MCF 10A (cell line): ENCODE measurements around the gene MBL2. TPM values are rescaled to one million over a fixed set of nuclear protein-coding genes. Genes with fewer than 3 reads are reported as not detected.
A peak's percentile ranks its signal among the peaks of the same experiment; 100 is the strongest.

ENCODE experiments used
- BruUV-seq: library from RNA; stranded (reverse); fragments of 400-500 nt; replicated peaks from 2 replicates; lab custom pipeline; 2021; lab: Mats Ljungman, UMichigan
- CTCF ChIA-PET: fragments of 300-600 bp; sonication (Branson Sonifier 250); formaldehyde crosslinking; extraction: SDS; loops from one replicate; lab custom pipeline; 2021; ENCODE audit warnings: antibody characterized with exemption, inconsistent platforms; lab: Yijun Ruan, JAX
- POLR2A ChIA-PET: fragments of 300-600, 350-650 bp; sonication (Branson Sonifier 250); formaldehyde crosslinking; extraction: SDS; loops from one replicate; lab custom pipeline; 2020; ENCODE audit warnings: antibody characterized with exemption, inconsistent platforms; lab: Yijun Ruan, JAX
- DNase-seq: peaks from one replicate; pipeline ENCODE4 v3.0.0-alpha.2; 2018; ENCODE audit not compliant: unreplicated experiment
- H3K27ac Mint-ChIP-seq: one replicate; pipeline ENCODE4 v1.8.0; 2022; ENCODE audit warnings: mild to moderate bottlenecking, low read depth, mixed read lengths; ENCODE audit not compliant: unreplicated experiment
- H3K27me3 Mint-ChIP-seq: one replicate; pipeline ENCODE4 v1.8.0; 2022; ENCODE audit warnings: mixed read lengths; ENCODE audit not compliant: insufficient read depth, unreplicated experiment
- H3K36me3 Mint-ChIP-seq: one replicate; pipeline ENCODE4 v1.8.0; 2022; ENCODE audit warnings: mild to moderate bottlenecking, moderate library complexity, mixed read lengths; ENCODE audit not compliant: insufficient read depth, unreplicated experiment
- H3K4me1 Mint-ChIP-seq: one replicate; pipeline ENCODE4 v1.8.0; 2022; ENCODE audit warnings: mixed read lengths; ENCODE audit not compliant: insufficient read depth, unreplicated experiment
- H3K4me3 Mint-ChIP-seq: one replicate; pipeline ENCODE4 v1.8.0; 2022; ENCODE audit warnings: mild to moderate bottlenecking, moderate library complexity, mixed read lengths; ENCODE audit not compliant: unreplicated experiment
- H3K9me3 Mint-ChIP-seq: one replicate; pipeline ENCODE4 v1.8.0; 2022; ENCODE audit warnings: mixed read lengths; ENCODE audit not compliant: unreplicated experiment
- CTCF ChIP-seq: fragments of 200-600 bp; IDR thresholded peaks from one replicate; pipeline ENCODE4 v1.8.0; 2022; ENCODE audit warnings: antibody characterized with exemption, mild to moderate bottlenecking; ENCODE audit not compliant: unreplicated experiment
- intact Hi-C: fragments of 100-400 bp; cut with micrococcal nuclease; formaldehyde crosslinking; loops from 2 replicates; pipeline ENCODE4 v1.14.1; 2022
- total RNA-seq: library from RNA; stranded (reverse); gene quantifications from 2 replicates; pipeline ENCODE4 v1.2.3, GENCODE V29; 2022

MBL2 gene
- total RNA-seq, 1 experiment from 2014 or later: not detected

- Mint-ChIP-seq H3K9me3 (no peaks in the 10 kb centered on the region), H3K4me3 (no peak overlapping the region), H3K27me3 (no peaks in the 10 kb centered on the region), H3K36me3 (no peaks in the 10 kb centered on the region), H3K4me1 (peaks cover 6% of the 10 kb centered on the region), H3K27ac (no peak overlapping the region)
- CTCF ChIA-PET: interaction anchor here (0.5 to 8.7 kb wide), 8 partner anchors 12 to 849 kb away, joined by 3 to 459 read pairs (median 13); partner anchors contain the start of gene MBL2
- no peak for TF ChIP-seq CTCF
- no TSS peak for BruUV-seq
- no peak for DNase-seq
- POLR2A ChIA-PET: no interaction called here
- intact Hi-C loops: no loop called here
Observed at GRCh38 chr10:52742731-52743130, 29.9 kb downstream of the MBL2 start.

- DNase-seq: peak; percentile 23
- intact Hi-C loops: loop anchor here (1.0 kb wide), 1 partner anchor 38 kb away; no protein-coding TSS in a partner anchor
- Mint-ChIP-seq H3K9me3 (no peaks in the 10 kb centered on the region), H3K4me3 (no peak overlapping the region), H3K4me1 (peaks cover 6% of the 10 kb centered on the region), H3K27me3 (no peaks in the 10 kb centered on the region), H3K27ac (peak overlapping the region; percentile 14), H3K36me3 (no peaks in the 10 kb centered on the region)
- CTCF ChIA-PET: interaction anchor here (0.6 to 8.7 kb wide), 21 partner anchors 7 to 850 kb away, joined by 3 to 459 read pairs (median 11); partner anchors contain the start of gene MBL2
- POLR2A ChIA-PET: interaction anchor here (0.6 to 0.8 kb wide), 2 partner anchors 40 to 138 kb away, joined by 3 to 4 read pairs; no protein-coding TSS in a partner anchor
- TF ChIP-seq CTCF: no peak
- BruUV-seq: no TSS peak
Observed at GRCh38 chr10:52741851-52742250, 30.7 kb downstream of the MBL2 start.

GRCh38 chr10:52740913-52741675 is 31.5 kb downstream of the MBL2 start:
- Mint-ChIP-seq H3K4me1 (peaks cover 6% of the 10 kb centered on the region), H3K9me3 (no peaks in the 10 kb centered on the region), H3K36me3 (no peaks in the 10 kb centered on the region), H3K27ac (no peak overlapping the region), H3K27me3 (no peaks in the 10 kb centered on the region), H3K4me3 (no peak overlapping the region)
- TF ChIP-seq CTCF: peak; percentile 86
- POLR2A ChIA-PET: interaction anchor here (0.8 to 0.9 kb wide), 2 partner anchors 39 to 40 kb away, joined by 4 to 5 read pairs; no protein-coding TSS in a partner anchor
- peak; percentile 64 for DNase-seq
- intact Hi-C loops: loop anchor here (1.0 kb wide), 1 partner anchor 39 kb away; no protein-coding TSS in a partner anchor
- no TSS peak for BruUV-seq
- CTCF ChIA-PET: interaction anchor here (0.5 to 8.7 kb wide), 46 partner anchors 8 to 1596 kb away, joined by 3 to 459 read pairs (median 4); partner anchors contain the start of gene MBL2

- no peak for DNase-seq
- POLR2A ChIA-PET: interaction anchor here (0.7 to 0.9 kb wide), 2 partner anchors 13 to 40 kb away, joined by 4 to 5 read pairs; no protein-coding TSS in a partner anchor
- intact Hi-C loops: no loop called here
- peaks cover 2% of the 10 kb centered on the region for H3K9me3 Mint-ChIP-seq
- H3K27ac Mint-ChIP-seq: no peak overlapping the region
- H3K4me3 Mint-ChIP-seq: no peak overlapping the region
- BruUV-seq: no TSS peak
- no peak for TF ChIP-seq CTCF
- peaks cover 6% of the 10 kb centered on the region for H3K4me1 Mint-ChIP-seq
- no peaks in the 10 kb centered on the region for H3K36me3 Mint-ChIP-seq
- no peaks in the 10 kb centered on the region for H3K27me3 Mint-ChIP-seq
- CTCF ChIA-PET: interaction anchor here (0.6 to 8.7 kb wide), 35 partner anchors 8 to 1840 kb away, joined by 3 to 459 read pairs (median 4); partner anchors contain the start of gene MBL2
Observed at GRCh38 chr10:52740155-52740549, 32.4 kb downstream of the MBL2 start.
